ENCODE data around the gene SLC25A33.
"Not testable (repeated sequence)": the region's sequence is repeated elsewhere in the genome, so short reads cannot be mapped to it uniquely, and the experiment has no call there.

SLC25A33 gene

DNA sequence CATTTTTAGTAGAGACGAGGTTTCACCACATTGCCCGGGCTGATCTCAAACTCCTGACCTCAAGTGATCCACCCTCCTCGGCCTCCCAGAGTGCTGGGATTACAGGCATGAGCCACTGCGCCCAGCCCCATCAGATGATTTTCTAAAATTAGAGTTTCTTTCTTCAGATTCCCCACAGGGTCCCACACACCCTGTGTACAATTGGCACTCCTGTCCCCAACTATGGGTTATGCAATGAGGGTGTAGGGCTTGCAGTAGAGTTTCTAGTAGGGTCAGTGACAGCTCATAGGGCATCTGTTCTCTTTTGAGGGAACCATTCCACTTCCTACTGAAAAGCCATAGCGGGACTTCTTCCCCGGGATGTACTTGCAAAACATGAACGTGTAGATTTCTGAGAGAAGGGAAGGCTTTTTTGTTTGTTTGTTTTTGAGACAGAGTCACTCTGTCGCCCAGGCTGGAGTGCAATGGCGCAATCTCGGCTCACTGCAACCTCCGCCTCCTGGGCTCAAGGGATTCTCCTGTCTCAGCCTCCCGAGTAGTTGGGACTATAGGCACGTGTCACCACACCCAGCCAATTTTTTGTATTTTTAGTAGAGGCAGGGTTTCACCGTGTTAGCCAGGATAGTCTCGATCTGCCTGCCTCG, 31.7 kb downstream of the SLC25A33 start:
- 99% methylated on average over 5 of the region's 16 CpGs for WGBS (ENCODE audit: insufficient coverage)
- H3K9me3 ChIP-seq (ENCODE audit: control extremely low read depth in 1 of 5, control insufficient read depth in 4 of 5, insufficient read depth in 2 of 5, low read depth in 1 of 5, low read length in 4 of 5); H3K27ac ChIP-seq (ENCODE audit: insufficient read depth in 1 of 2, low read depth in 1 of 2, low read length in 2 of 2, poor library complexity in 1 of 2, severe bottlenecking in 2 of 2); DNase-seq; POLR2A ChIA-PET; H3K27me3 ChIP-seq (replicated peaks in 2 of 5; ENCODE audit: control insufficient read depth in 4 of 5, insufficient read depth in 5 of 5, low read length in 4 of 5); H3K4me1 ChIP-seq (ENCODE audit: control extremely low read depth in 1 of 4, control insufficient read depth in 4 of 4, insufficient read depth in 4 of 4, low read length in 3 of 4); H3K4me3 ChIP-seq (ENCODE audit: control insufficient read depth in 1 of 7, extremely low read depth in 1 of 7, insufficient read depth in 4 of 7, low read depth in 2 of 7, low read length in 6 of 7): not testable (repeated sequence)
- H3K36me3 ChIP-seq (ENCODE audit: control insufficient read depth in 4 of 4, insufficient read depth in 4 of 4, low read length in 3 of 4), result peaks cover 15 to 36% (median 22%) of the 10 kb centered on the region in 4 experiments
- CTCF ChIA-PET, result interaction anchor here (0.9 to 5.6 kb wide), 8 partner anchors 9 to 79 kb away, joined by 3 to 65 read pairs (median 4); no protein-coding TSS in a partner anchor

DNA sequence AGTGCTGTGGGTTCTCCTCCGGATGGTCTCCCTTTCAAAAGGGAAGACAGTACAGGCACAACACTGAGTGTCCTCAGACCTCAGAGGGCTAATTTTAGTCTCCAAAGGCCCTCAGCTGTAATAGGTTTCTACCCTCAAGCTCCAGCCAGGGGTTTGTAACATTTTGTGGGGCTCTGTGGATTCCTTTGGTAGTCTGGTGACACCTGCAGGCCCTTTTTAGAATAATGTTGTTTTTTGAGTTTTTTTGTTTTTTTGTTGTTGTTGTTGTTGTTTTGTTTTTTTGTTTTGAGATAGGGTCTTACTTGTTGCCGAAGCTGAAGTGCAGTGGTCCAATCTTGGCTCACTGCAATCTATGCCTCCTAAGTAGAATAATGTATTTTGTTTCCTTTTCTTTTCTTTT, 34.5 kb downstream of the SLC25A33 start:
- Histone ChIP-seq H3K27ac (ENCODE audit: insufficient read depth in 1 of 2, low read depth in 1 of 2, low read length in 2 of 2, poor library complexity in 1 of 2, severe bottlenecking in 2 of 2) (no peak overlapping the region), H3K4me1 (ENCODE audit: control extremely low read depth in 1 of 4, control insufficient read depth in 4 of 4, insufficient read depth in 4 of 4, low read length in 3 of 4) (no peaks in the 10 kb centered on the region), H3K9me3 (ENCODE audit: control extremely low read depth in 1 of 5, control insufficient read depth in 4 of 5, insufficient read depth in 2 of 5, low read depth in 1 of 5, low read length in 4 of 5) (no peaks in the 10 kb centered on the region), H3K4me3 (ENCODE audit: control insufficient read depth in 1 of 7, extremely low read depth in 1 of 7, insufficient read depth in 4 of 7, low read depth in 2 of 7, low read length in 6 of 7) (no peak overlapping the region), H3K27me3 (replicated peaks in 2 of 5; ENCODE audit: control insufficient read depth in 4 of 5, insufficient read depth in 5 of 5, low read length in 4 of 5) (no peaks in the 10 kb centered on the region), H3K36me3 (ENCODE audit: control insufficient read depth in 4 of 4, insufficient read depth in 4 of 4, low read length in 3 of 4) (peaks cover 13 to 56% (median 29%) of the 10 kb centered on the region in 4 experiments)
- 100% methylated on average over 1 of the region's 2 CpGs for WGBS (ENCODE audit: insufficient coverage)
- POLR2A ChIA-PET, result interaction anchor here (0.7 kb wide), 1 partner anchor 37 kb away, joined by 5 read pairs; no protein-coding TSS in a partner anchor
- CTCF ChIA-PET, result interaction anchor here (1.0 to 5.6 kb wide), 4 partner anchors 17 to 78 kb away, joined by 3 to 65 read pairs (median 4); no protein-coding TSS in a partner anchor
- peak; percentile 31 to 57 (median 52) for DNase-seq

GRCh38 chr1:9575486-9575885, 36.2 kb downstream of the SLC25A33 start:
- H3K27me3 ChIP-seq (replicated peaks in 2 of 5; ENCODE audit: control insufficient read depth in 4 of 5, insufficient read depth in 5 of 5, low read length in 4 of 5), result no peaks in the 10 kb centered on the region
- 98% methylated on average over 6 of the region's 6 CpGs for WGBS (ENCODE audit: insufficient coverage)
- ChIA-PET POLR2A (no interaction called here), CTCF (interaction anchor here (1.0 to 5.6 kb wide), 6 partner anchors 9 to 309 kb away, joined by 3 to 65 read pairs (median 4); partner anchors contain the start of gene TMEM201)
- no peaks in the 10 kb centered on the region for H3K4me1 ChIP-seq (ENCODE audit: control extremely low read depth in 1 of 4, control insufficient read depth in 4 of 4, insufficient read depth in 4 of 4, low read length in 3 of 4)
- DNase-seq, result no peak
- H3K27ac ChIP-seq (ENCODE audit: insufficient read depth in 1 of 2, low read depth in 1 of 2, low read length in 2 of 2, poor library complexity in 1 of 2, severe bottlenecking in 2 of 2), result no peak overlapping the region
- H3K4me3 ChIP-seq (ENCODE audit: control insufficient read depth in 1 of 7, extremely low read depth in 1 of 7, insufficient read depth in 4 of 7, low read depth in 2 of 7, low read length in 6 of 7), result no peak overlapping the region
- peaks cover 9 to 57% (median 40%) of the 10 kb centered on the region in 4 experiments for H3K36me3 ChIP-seq (ENCODE audit: control insufficient read depth in 4 of 4, insufficient read depth in 4 of 4, low read length in 3 of 4)
- no peaks in the 10 kb centered on the region for H3K9me3 ChIP-seq (ENCODE audit: control extremely low read depth in 1 of 5, control insufficient read depth in 4 of 5, insufficient read depth in 2 of 5, low read depth in 1 of 5, low read length in 4 of 5)

GRCh38 chr1:9576903-9577302, 37.6 kb downstream of the SLC25A33 start:
- no peak overlapping the region for H3K4me3 ChIP-seq (ENCODE audit: control insufficient read depth in 1 of 7, extremely low read depth in 1 of 7, insufficient read depth in 4 of 7, low read depth in 2 of 7, low read length in 6 of 7)
- 98% methylated on average over 6 of the region's 6 CpGs for WGBS (ENCODE audit: insufficient coverage)
- CTCF ChIA-PET, result interaction anchor here (2.2 kb wide), 1 partner anchor 11 kb away, joined by 6 read pairs; the partner anchor contains the start of gene TMEM201
- H3K4me1 ChIP-seq (ENCODE audit: control extremely low read depth in 1 of 4, control insufficient read depth in 4 of 4, insufficient read depth in 4 of 4, low read length in 3 of 4), result no peaks in the 10 kb centered on the region
- H3K36me3 ChIP-seq (ENCODE audit: control insufficient read depth in 4 of 4, insufficient read depth in 4 of 4, low read length in 3 of 4), result peaks cover 8 to 62% (median 46%) of the 10 kb centered on the region in 4 experiments
- H3K27ac ChIP-seq (ENCODE audit: insufficient read depth in 1 of 2, low read depth in 1 of 2, low read length in 2 of 2, poor library complexity in 1 of 2, severe bottlenecking in 2 of 2), result no peak overlapping the region
- no peaks in the 10 kb centered on the region for H3K27me3 ChIP-seq (replicated peaks in 2 of 5; ENCODE audit: control insufficient read depth in 4 of 5, insufficient read depth in 5 of 5, low read length in 4 of 5)
- POLR2A ChIA-PET, result no interaction called here
- H3K9me3 ChIP-seq (ENCODE audit: control extremely low read depth in 1 of 5, control insufficient read depth in 4 of 5, insufficient read depth in 2 of 5, low read depth in 1 of 5, low read length in 4 of 5), result no peaks in the 10 kb centered on the region
- no peak for DNase-seq

DNA sequence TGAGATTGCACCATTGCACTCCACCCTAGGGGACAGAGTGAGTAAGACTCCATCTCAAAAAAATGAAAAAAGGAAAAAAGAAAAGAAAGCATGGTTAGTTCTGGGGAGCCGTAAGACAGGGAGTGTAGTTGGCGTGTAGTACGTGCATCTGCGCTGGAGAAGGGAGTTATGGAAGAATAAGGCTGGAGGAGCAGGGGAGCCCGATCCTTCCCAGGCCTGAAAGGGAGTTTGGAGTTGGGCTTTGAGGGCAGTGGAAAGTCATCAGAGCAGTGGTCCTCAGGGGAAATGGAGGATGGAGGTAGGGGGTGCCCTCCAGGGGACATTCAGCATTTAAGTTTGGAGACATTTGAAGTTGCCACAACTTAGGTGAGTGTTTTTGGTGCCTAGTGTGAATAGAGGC, 38.2 kb downstream of the SLC25A33 start:
- no peak overlapping the region for H3K27ac ChIP-seq (ENCODE audit: insufficient read depth in 1 of 2, low read depth in 1 of 2, low read length in 2 of 2, poor library complexity in 1 of 2, severe bottlenecking in 2 of 2)
- CTCF ChIA-PET, result interaction anchor here (2.2 kb wide), 1 partner anchor 10 kb away, joined by 6 read pairs; the partner anchor contains the start of gene TMEM201
- 100% methylated on average over 5 of the region's 5 CpGs for WGBS (ENCODE audit: insufficient coverage)
- H3K27me3 ChIP-seq (replicated peaks in 2 of 5; ENCODE audit: control insufficient read depth in 4 of 5, insufficient read depth in 5 of 5, low read length in 4 of 5), result no peaks in the 10 kb centered on the region
- peaks cover 8 to 67% (median 48%) of the 10 kb centered on the region in 4 experiments for H3K36me3 ChIP-seq (ENCODE audit: control insufficient read depth in 4 of 4, insufficient read depth in 4 of 4, low read length in 3 of 4)
- no peak for DNase-seq
- no peak overlapping the region for H3K4me3 ChIP-seq (ENCODE audit: control insufficient read depth in 1 of 7, extremely low read depth in 1 of 7, insufficient read depth in 4 of 7, low read depth in 2 of 7, low read length in 6 of 7)
- POLR2A ChIA-PET, result interaction anchor here (0.6 kb wide), 1 partner anchor 15 kb away, joined by 3 read pairs; no protein-coding TSS in a partner anchor
- H3K4me1 ChIP-seq (ENCODE audit: control extremely low read depth in 1 of 4, control insufficient read depth in 4 of 4, insufficient read depth in 4 of 4, low read length in 3 of 4), result no peaks in the 10 kb centered on the region
- no peaks in the 10 kb centered on the region for H3K9me3 ChIP-seq (ENCODE audit: control extremely low read depth in 1 of 5, control insufficient read depth in 4 of 5, insufficient read depth in 2 of 5, low read depth in 1 of 5, low read length in 4 of 5)

GRCh38 chr1:9580942-9581341, 41.7 kb downstream of the SLC25A33 start:
- no peak for DNase-seq
- ChIA-PET POLR2A (interaction anchor here (0.7 kb wide), 1 partner anchor 990 kb away, joined by 3 read pairs; no protein-coding TSS in a partner anchor), CTCF (interaction anchor here (1.2 to 2.9 kb wide), 4 partner anchors 7 to 86 kb away, joined by 3 to 14 read pairs (median 6); no protein-coding TSS in a partner anchor)
- Histone ChIP-seq H3K36me3 (ENCODE audit: control insufficient read depth in 4 of 4, insufficient read depth in 4 of 4, low read length in 3 of 4) (peaks cover 2 to 59% (median 49%) of the 10 kb centered on the region in 4 experiments), H3K4me1 (ENCODE audit: control extremely low read depth in 1 of 4, control insufficient read depth in 4 of 4, insufficient read depth in 4 of 4, low read length in 3 of 4) (no peaks in the 10 kb centered on the region), H3K27me3 (replicated peaks in 2 of 5; ENCODE audit: control insufficient read depth in 4 of 5, insufficient read depth in 5 of 5, low read length in 4 of 5) (no peaks in the 10 kb centered on the region), H3K4me3 (ENCODE audit: control insufficient read depth in 1 of 7, extremely low read depth in 1 of 7, insufficient read depth in 4 of 7, low read depth in 2 of 7, low read length in 6 of 7) (no peak overlapping the region), H3K27ac (ENCODE audit: insufficient read depth in 1 of 2, low read depth in 1 of 2, low read length in 2 of 2, poor library complexity in 1 of 2, severe bottlenecking in 2 of 2) (no peak overlapping the region), H3K9me3 (ENCODE audit: control extremely low read depth in 1 of 5, control insufficient read depth in 4 of 5, insufficient read depth in 2 of 5, low read depth in 1 of 5, low read length in 4 of 5) (no peaks in the 10 kb centered on the region)
- WGBS (ENCODE audit: insufficient coverage), result 100% methylated on average over 1 of the region's 2 CpGs
